ENCODE measurements around the gene SYNGR1. TPM values are rescaled to one million over a fixed set of nuclear protein-coding genes. Genes with fewer than 3 reads are reported as not detected.
"Not testable (repeated sequence)": the region's sequence is repeated elsewhere in the genome, so short reads cannot be mapped to it uniquely, and the experiment has no call there.

SYNGR1 gene
- total RNA-seq, 4 donors from 2014 or later, result 25.5 to 51.3 (median 38.9) TPM

GRCh38 chr22:39355080-39355479 lies 5.3 kb downstream of the SYNGR1 start:
- WGBS, 2 donors, result 84 to 90% methylated on average over 12 of the region's 12 CpGs
- DNase-seq (ENCODE audit: low spot score in 2 of 2), result no peak
- H3K4me3 ChIP-seq (ENCODE audit: low read depth, poor library complexity, severe bottlenecking), result no peak overlapping the region
- TF ChIP-seq POLR2A (IDR thresholded peaks at IDR 0.05) (no peak), CTCF (IDR thresholded peaks at IDR 0.05) (no peak)
- intact Hi-C loops (cut with DNase I; ENCODE audit: low total_unique reads), result no loop called here

- H3K4me3 ChIP-seq (ENCODE audit: low read depth, poor library complexity, severe bottlenecking); intact Hi-C loops (cut with DNase I; ENCODE audit: low total_unique reads); DNase-seq (ENCODE audit: low spot score in 2 of 2): not testable (repeated sequence)
- 92 to 95% methylated on average over 13 to 14 of the region's 14 CpGs for WGBS, 2 donors
These were observed 6.0 kb downstream of the SYNGR1 start for GRCh38 chr22:39355805-39356204.

GRCh38 chr22:39356464-39356863 lies 6.7 kb downstream of the SYNGR1 start:
- WGBS, 2 donors, result 47 to 52% methylated on average over 5 of the region's 5 CpGs
- H3K4me3 ChIP-seq (ENCODE audit: low read depth, poor library complexity, severe bottlenecking), result no peak overlapping the region
- intact Hi-C loops (cut with DNase I; ENCODE audit: low total_unique reads), result no loop called here
- no peak for TF ChIP-seq POLR2A (IDR thresholded peaks at IDR 0.05)
- no peak for TF ChIP-seq CTCF (IDR thresholded peaks at IDR 0.05)
- peak in 1 of 2 donors; percentile 59 for DNase-seq (ENCODE audit: low spot score in 2 of 2)

GRCh38 chr22:39357110-39358108 lies 7.6 kb downstream of the SYNGR1 start:
- H3K4me3 ChIP-seq (ENCODE audit: low read depth, poor library complexity, severe bottlenecking); intact Hi-C loops (cut with DNase I; ENCODE audit: low total_unique reads); DNase-seq (ENCODE audit: low spot score in 2 of 2): not testable (repeated sequence)
- WGBS, 2 donors, result 89 to 92% methylated on average over 25 to 29 of the region's 53 CpGs

GRCh38 chr22:39358197-39358596 lies 8.4 kb downstream of the SYNGR1 start:
- DNase-seq (ENCODE audit: low spot score in 2 of 2); intact Hi-C loops (cut with DNase I; ENCODE audit: low total_unique reads); H3K4me3 ChIP-seq (ENCODE audit: low read depth, poor library complexity, severe bottlenecking): not testable (repeated sequence)
- 82 to 83% methylated on average over 15 of the region's 17 CpGs for WGBS, 2 donors

GRCh38 chr22:39359659-39360195 lies 9.9 kb downstream of the SYNGR1 start:
- DNase-seq (ENCODE audit: low spot score in 2 of 2), result no peak
- TF ChIP-seq POLR2A (IDR thresholded peaks at IDR 0.05) (no peak), CTCF (IDR thresholded peaks at IDR 0.05) (no peak)
- intact Hi-C loops (cut with DNase I; ENCODE audit: low total_unique reads), result no loop called here
- WGBS, 2 donors, result 72 to 73% methylated on average over 9 of the region's 9 CpGs
- no peak overlapping the region for H3K4me3 ChIP-seq (ENCODE audit: low read depth, poor library complexity, severe bottlenecking)

GRCh38 chr22:39360242-39360641 lies 10.5 kb downstream of the SYNGR1 start:
- no peak for DNase-seq (ENCODE audit: low spot score in 2 of 2)
- WGBS, 2 donors, result 70 to 73% methylated on average over 18 of the region's 18 CpGs
- intact Hi-C loops (cut with DNase I; ENCODE audit: low total_unique reads), result no loop called here
- no peak for TF ChIP-seq POLR2A (IDR thresholded peaks at IDR 0.05)
- TF ChIP-seq CTCF (IDR thresholded peaks at IDR 0.05), result no peak
- H3K4me3 ChIP-seq (ENCODE audit: low read depth, poor library complexity, severe bottlenecking), result no peak overlapping the region
